CD8-positive, alpha-beta memory T cell (primary cell): ENCODE results near the gene HES1. TPM values are rescaled to one million over a fixed set of nuclear protein-coding genes. Genes with fewer than 3 reads are reported as not detected.

Experiments used
- CTCF ChIA-PET: fragments of 350-600 bp; sonication (Branson Sonifier 250); formaldehyde crosslinking; loops from one replicate; lab custom pipeline; 2021; ENCODE audit warnings: antibody characterized with exemption; lab: Charles Lee
- POLR2A ChIA-PET: fragments of 350-600 bp; sonication (Branson Sonifier 250); formaldehyde crosslinking; loops from one replicate; lab custom pipeline; 2021; ENCODE audit warnings: antibody characterized with exemption; lab: Charles Lee
- DNase-seq, 5 donors: peaks; one replicate each; pipeline versions ENCODE4 v3.0.0 to v3.0.0-alpha.2; 2020 to 2022; ENCODE audit warnings: mixed read lengths in 1 of 5
- H3K27ac ChIP-seq: one replicate; pipeline ENCODE4 v1.7.0; 2013; ENCODE audit warnings: low read depth, mild to moderate bottlenecking, low read length, moderate library complexity
- H3K27me3 ChIP-seq: 2 replicates; pipeline ENCODE4 v1.7.0; 2013; ENCODE audit warnings: low read length, mild to moderate bottlenecking; ENCODE audit not compliant: insufficient read depth, poor library complexity, severe bottlenecking
- H3K36me3 ChIP-seq: 2 replicates; pipeline ENCODE4 v1.7.0; 2013; ENCODE audit warnings: mild to moderate bottlenecking, low read length, moderate library complexity; ENCODE audit not compliant: insufficient read depth
- H3K4me1 ChIP-seq: 2 replicates; pipeline ENCODE4 v1.7.0; 2013; ENCODE audit warnings: mild to moderate bottlenecking, low read length, moderate library complexity; ENCODE audit not compliant: insufficient read depth
- H3K4me3 ChIP-seq: 2 replicates; pipeline ENCODE4 v1.7.0; 2013; ENCODE audit warnings: mild to moderate bottlenecking, low read length
- H3K9me3 ChIP-seq: 2 replicates; pipeline ENCODE4 v1.7.0; 2013; ENCODE audit warnings: mild to moderate bottlenecking, low read length
- H3K27ac Mint-ChIP-seq, 8 donors: one replicate each; pipeline ENCODE4 v1.8.0; 2020 to 2021; ENCODE audit warnings: mixed read lengths in 8 of 8, mild to moderate bottlenecking in 6 of 8, inconsistent platforms in 3 of 8, moderate library complexity in 3 of 8
- H3K27me3 Mint-ChIP-seq, 2 donors: one replicate each; pipeline ENCODE4 v1.8.0; 2020 to 2021; ENCODE audit warnings: mixed read lengths in 2 of 2, mild to moderate bottlenecking in 1 of 2, moderate library complexity in 1 of 2
- H3K36me3 Mint-ChIP-seq, 3 donors: one replicate each; pipeline ENCODE4 v1.8.0; 2020 to 2021; ENCODE audit warnings: mixed read lengths in 3 of 3, inconsistent platforms in 1 of 3, mild to moderate bottlenecking in 1 of 3
- H3K4me1 Mint-ChIP-seq, 3 donors: one replicate each; pipeline ENCODE4 v1.8.0; 2020 to 2021; ENCODE audit warnings: mixed read lengths in 3 of 3, inconsistent platforms in 1 of 3, mild to moderate bottlenecking in 1 of 3
- H3K4me3 Mint-ChIP-seq, 7 donors: one replicate each; pipeline ENCODE4 v1.8.0; 2020 to 2021; ENCODE audit warnings: mixed read lengths in 7 of 7, mild to moderate bottlenecking in 6 of 7, moderate library complexity in 4 of 7, inconsistent platforms in 2 of 7
- H3K9me3 Mint-ChIP-seq, 5 donors: one replicate each; pipeline ENCODE4 v1.8.0; 2020 to 2022; ENCODE audit warnings: mixed read lengths in 5 of 5, mild to moderate bottlenecking in 3 of 5, moderate library complexity in 2 of 5, inconsistent platforms in 1 of 5
- polyA plus RNA-seq: library from polyadenylated mRNA; unstranded; fragments of 300-500 nt; fragmentation: Illumina TruSeq; gene quantifications from one replicate; pipeline ENCODE4 v1.2.3, GENCODE V29; 2021
- total RNA-seq, 2 experiments: library from RNA; stranded (reverse); gene quantifications; one replicate each; pipeline ENCODE4 v1.2.3, GENCODE V29; 2021

HES1 gene
- total and polyA plus RNA-seq, 3 experiments from 2014 or later: not detected

DNA sequence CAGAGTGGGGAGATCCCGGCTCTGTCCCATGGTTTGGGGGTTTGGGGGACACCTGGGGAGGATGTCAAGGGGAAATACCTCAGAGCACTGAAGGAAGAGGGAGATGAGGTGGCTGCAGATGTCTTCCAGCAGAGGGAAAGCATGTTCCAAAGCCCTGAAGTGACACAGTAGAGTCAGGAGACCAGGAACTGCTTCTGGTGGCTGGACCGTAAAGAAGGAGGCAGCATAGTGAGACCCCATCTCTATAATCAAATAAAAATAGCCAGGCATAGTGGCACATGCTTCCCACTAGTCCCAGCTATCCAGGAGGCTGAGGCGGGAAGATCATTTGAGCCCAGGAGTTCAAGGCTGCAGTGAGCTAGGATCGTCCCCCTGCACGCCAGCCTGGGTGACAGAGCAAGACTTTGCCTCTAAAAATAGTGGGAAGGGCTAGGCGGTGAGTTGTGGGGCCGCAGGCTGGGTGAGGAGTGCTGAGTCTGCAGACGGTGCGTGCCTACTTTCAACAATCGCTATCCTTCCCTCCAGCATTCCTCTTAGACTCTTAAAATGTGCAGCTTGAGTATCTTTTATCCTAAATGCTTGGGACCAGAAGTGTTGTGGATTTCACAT lies 26.2 kb downstream of the HES1 start:
- Mint-ChIP-seq H3K36me3 (no peaks in the 10 kb centered on the region), H3K4me3 (no peak overlapping the region), H3K27ac (no peak overlapping the region), H3K9me3 (no peaks in the 10 kb centered on the region), H3K27me3 (peaks cover 12 to 43% of the 10 kb centered on the region in 2 donors), H3K4me1 (no peaks in the 10 kb centered on the region)
- H3K4me3 ChIP-seq: no peak overlapping the region
- no peaks in the 10 kb centered on the region for H3K9me3 ChIP-seq
- H3K36me3 ChIP-seq: no peaks in the 10 kb centered on the region
- H3K27ac ChIP-seq: no peak overlapping the region
- ChIA-PET CTCF (no interaction called here), POLR2A (no interaction called here)
- no peak for DNase-seq
- no peaks in the 10 kb centered on the region for H3K27me3 ChIP-seq
- no peaks in the 10 kb centered on the region for H3K4me1 ChIP-seq

DNA sequence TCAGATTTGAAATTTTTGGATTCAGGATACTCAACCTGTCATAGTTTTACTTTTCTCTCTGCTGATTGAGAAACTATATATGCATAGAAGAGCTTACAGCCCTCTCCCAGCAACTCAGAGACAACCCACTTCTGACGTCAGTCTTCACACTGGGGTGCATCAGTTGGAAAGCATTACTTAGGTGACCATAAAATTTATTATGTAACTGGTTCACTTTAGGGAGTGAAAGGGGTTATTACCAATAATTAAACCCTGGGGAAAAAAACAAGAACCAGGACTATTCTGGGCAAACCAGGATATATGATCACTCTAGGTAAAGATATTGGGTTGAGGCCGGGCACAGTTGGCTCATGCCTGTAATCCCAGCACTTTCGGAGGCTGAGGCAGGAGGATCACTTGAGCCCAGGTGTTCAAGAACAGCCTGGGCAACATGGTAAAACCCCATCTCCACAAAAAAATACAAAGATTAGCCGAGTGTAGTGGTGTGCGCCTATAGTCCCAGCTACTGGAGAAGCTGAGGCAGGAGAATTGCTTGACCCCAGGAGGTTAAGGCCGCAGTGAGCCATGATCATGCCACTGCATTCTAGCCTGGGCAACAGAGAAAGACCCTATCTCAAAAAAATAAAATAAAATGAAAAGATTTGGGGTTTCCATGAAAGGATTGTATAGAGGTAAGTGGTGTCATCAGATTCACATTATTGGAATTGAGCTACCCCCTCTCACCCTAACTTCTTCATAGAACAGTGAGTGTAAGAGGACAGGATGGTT lies 27.1 kb downstream of the HES1 start:
- H3K4me3 ChIP-seq: no peak overlapping the region
- no peak for DNase-seq
- H3K27me3 ChIP-seq: no peaks in the 10 kb centered on the region
- H3K27ac ChIP-seq: no peak overlapping the region
- no peak overlapping the region for H3K4me3 Mint-ChIP-seq
- ChIA-PET POLR2A (no interaction called here), CTCF (no interaction called here)
- H3K36me3 Mint-ChIP-seq: no peaks in the 10 kb centered on the region
- H3K4me1 Mint-ChIP-seq: no peaks in the 10 kb centered on the region
- H3K36me3 ChIP-seq: no peaks in the 10 kb centered on the region
- H3K9me3 Mint-ChIP-seq: no peaks in the 10 kb centered on the region
- no peaks in the 10 kb centered on the region for H3K4me1 ChIP-seq
- peaks cover 15 to 48% of the 10 kb centered on the region in 2 donors for H3K27me3 Mint-ChIP-seq
- no peak overlapping the region for H3K27ac Mint-ChIP-seq
- no peaks in the 10 kb centered on the region for H3K9me3 ChIP-seq

DNA sequence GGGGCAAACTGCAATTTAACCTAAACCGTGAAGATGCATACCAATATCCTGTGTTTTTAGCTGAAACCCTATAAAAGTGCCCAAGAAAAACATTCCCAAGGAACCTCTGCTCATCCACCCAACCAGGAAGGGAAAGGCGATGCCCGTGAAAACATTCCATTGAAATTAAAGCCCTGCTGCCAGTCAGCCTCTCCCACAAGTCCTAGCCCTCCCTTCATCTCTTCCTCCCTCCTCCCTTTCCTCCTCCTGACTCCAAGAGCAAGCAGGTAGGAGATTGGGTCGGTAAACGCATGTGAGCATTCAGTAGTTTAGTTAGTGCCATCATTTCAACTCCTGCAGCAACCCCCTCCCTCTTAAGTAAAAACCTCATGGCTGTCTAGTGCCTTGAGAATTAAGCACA lies 27.7 kb downstream of the HES1 start:
- CTCF ChIA-PET: no interaction called here
- no peak overlapping the region for H3K27ac Mint-ChIP-seq
- DNase-seq: no peak
- Histone ChIP-seq H3K36me3 (no peaks in the 10 kb centered on the region), H3K4me1 (no peaks in the 10 kb centered on the region), H3K27ac (no peak overlapping the region), H3K9me3 (no peaks in the 10 kb centered on the region), H3K4me3 (no peak overlapping the region), H3K27me3 (no peaks in the 10 kb centered on the region)
- no peaks in the 10 kb centered on the region for H3K36me3 Mint-ChIP-seq
- H3K4me1 Mint-ChIP-seq: no peaks in the 10 kb centered on the region
- H3K27me3 Mint-ChIP-seq: peaks cover 18 to 48% of the 10 kb centered on the region in 2 donors
- H3K9me3 Mint-ChIP-seq: no peaks in the 10 kb centered on the region
- POLR2A ChIA-PET: no interaction called here
- no peak overlapping the region for H3K4me3 Mint-ChIP-seq

DNA sequence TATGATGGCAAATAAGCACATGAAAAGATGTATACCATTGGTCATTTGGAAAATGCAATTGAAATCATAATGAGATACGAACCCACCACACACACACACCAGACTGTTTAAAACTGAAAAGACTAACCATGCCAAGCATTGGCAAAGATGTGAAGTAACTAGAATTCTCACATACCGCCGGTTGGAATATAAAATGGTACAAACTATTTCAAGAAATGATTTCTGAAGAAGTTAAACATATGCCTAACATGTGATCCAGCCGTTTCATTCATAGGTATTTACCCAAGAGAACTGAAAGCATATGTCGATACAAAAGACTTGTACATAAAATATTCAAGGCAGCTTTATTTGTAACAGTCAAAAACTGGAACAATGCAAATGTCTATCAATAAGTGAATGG lies 28.9 kb downstream of the HES1 start:
- DNase-seq: no peak
- Mint-ChIP-seq H3K9me3 (no peaks in the 10 kb centered on the region), H3K27me3 (peaks cover 24 to 53% of the 10 kb centered on the region in 2 donors), H3K27ac (no peak overlapping the region), H3K36me3 (no peaks in the 10 kb centered on the region), H3K4me3 (no peak overlapping the region), H3K4me1 (no peaks in the 10 kb centered on the region)
- CTCF ChIA-PET: no interaction called here
- no peaks in the 10 kb centered on the region for H3K4me1 ChIP-seq
- H3K27me3 ChIP-seq: no peaks in the 10 kb centered on the region
- H3K36me3 ChIP-seq: no peaks in the 10 kb centered on the region
- no peak overlapping the region for H3K27ac ChIP-seq
- POLR2A ChIA-PET: no interaction called here
- H3K9me3 ChIP-seq: no peaks in the 10 kb centered on the region
- H3K4me3 ChIP-seq: no peak overlapping the region

DNA sequence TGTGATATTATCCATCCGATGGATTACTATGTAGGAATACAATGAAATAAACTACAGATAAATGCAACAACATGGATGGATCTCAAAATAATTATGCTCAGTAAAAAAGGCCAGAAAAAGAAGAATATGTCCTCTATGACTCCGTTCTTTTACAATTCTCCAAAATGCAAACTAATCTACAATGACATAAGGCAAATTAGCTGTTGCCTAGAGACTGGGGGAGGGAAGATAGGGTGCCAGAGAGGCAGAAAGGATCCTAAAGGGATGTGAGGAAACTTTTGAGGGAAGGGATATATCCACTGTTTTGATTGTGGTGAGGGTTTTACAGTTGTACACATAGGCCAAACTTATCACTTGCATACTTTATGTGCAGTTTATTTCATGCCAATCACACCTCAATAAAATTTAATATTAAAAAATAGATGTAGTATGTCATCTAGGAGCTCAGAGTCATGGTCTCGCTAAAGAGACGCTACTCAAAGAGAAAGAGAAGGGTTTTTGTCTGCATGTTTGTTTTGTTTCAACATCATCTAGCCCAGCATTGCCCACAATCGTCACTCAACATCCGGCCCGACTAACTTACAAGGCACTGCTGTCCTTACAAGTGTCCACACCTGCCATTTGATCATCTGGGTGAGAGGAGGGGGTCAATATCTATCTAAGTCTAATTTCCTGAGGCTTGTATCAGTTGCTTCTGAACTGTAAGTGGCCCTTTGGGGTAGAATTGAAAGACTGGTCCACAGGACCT lies 29.5 kb downstream of the HES1 start:
- CTCF ChIA-PET: no interaction called here
- H3K36me3 ChIP-seq: no peaks in the 10 kb centered on the region
- H3K4me1 ChIP-seq: no peaks in the 10 kb centered on the region
- H3K27ac ChIP-seq: no peak overlapping the region
- no peaks in the 10 kb centered on the region for H3K9me3 ChIP-seq
- no peak overlapping the region for H3K27ac Mint-ChIP-seq
- POLR2A ChIA-PET: no interaction called here
- no peak for DNase-seq
- no peaks in the 10 kb centered on the region for H3K9me3 Mint-ChIP-seq
- peaks cover 24 to 53% of the 10 kb centered on the region in 2 donors for H3K27me3 Mint-ChIP-seq
- no peaks in the 10 kb centered on the region for H3K36me3 Mint-ChIP-seq
- H3K27me3 ChIP-seq: no peaks in the 10 kb centered on the region
- H3K4me1 Mint-ChIP-seq: no peaks in the 10 kb centered on the region
- no peak overlapping the region for H3K4me3 Mint-ChIP-seq
- H3K4me3 ChIP-seq: no peak overlapping the region

DNA sequence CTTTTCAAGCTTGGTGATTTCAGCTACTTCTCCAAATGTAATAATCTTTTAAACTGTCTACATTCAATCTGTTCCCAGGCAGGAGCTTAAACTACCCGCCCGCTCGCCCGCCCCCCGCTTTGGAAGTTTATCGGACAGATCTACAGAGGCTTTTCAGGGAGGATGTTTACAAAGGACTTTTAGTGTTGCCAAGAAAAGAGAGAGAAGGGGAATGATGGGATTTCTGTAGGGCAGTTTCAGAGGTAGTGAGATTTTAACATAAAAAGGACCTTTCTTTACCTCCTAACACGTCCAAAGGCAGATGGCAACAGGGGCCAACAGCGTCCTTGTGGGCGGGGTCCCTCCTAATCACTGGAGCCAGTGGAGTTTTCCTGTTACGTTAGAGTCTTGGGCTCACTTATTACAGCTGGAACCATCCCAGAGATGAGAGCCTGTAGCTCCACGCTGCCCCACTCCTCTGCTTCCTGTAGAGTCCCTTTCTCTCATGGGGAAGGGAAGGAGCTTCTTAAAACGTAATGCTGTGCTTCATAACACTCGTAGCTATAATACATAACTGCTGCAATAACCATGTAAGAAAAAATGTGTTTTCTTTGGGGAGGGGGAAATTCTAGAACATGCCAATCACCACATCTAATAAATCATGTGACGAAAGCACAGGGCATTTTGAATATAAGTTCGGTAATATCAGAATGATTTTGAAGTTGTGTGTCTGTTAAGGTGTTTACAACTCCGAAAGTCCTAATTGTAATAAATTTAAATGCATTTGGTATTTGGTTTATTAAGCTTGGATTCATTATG lies 30.9 kb downstream of the HES1 start:
- POLR2A ChIA-PET: no interaction called here
- Mint-ChIP-seq H3K9me3 (no peaks in the 10 kb centered on the region), H3K4me1 (no peaks in the 10 kb centered on the region), H3K4me3 (no peak overlapping the region), H3K27ac (no peak overlapping the region), H3K27me3 (peaks cover 18 to 49% of the 10 kb centered on the region in 2 donors), H3K36me3 (no peaks in the 10 kb centered on the region)
- Histone ChIP-seq H3K9me3 (no peaks in the 10 kb centered on the region), H3K27me3 (no peaks in the 10 kb centered on the region), H3K36me3 (no peaks in the 10 kb centered on the region), H3K4me3 (no peak overlapping the region), H3K4me1 (no peaks in the 10 kb centered on the region), H3K27ac (no peak overlapping the region)
- CTCF ChIA-PET: no interaction called here
- DNase-seq: no peak

DNA sequence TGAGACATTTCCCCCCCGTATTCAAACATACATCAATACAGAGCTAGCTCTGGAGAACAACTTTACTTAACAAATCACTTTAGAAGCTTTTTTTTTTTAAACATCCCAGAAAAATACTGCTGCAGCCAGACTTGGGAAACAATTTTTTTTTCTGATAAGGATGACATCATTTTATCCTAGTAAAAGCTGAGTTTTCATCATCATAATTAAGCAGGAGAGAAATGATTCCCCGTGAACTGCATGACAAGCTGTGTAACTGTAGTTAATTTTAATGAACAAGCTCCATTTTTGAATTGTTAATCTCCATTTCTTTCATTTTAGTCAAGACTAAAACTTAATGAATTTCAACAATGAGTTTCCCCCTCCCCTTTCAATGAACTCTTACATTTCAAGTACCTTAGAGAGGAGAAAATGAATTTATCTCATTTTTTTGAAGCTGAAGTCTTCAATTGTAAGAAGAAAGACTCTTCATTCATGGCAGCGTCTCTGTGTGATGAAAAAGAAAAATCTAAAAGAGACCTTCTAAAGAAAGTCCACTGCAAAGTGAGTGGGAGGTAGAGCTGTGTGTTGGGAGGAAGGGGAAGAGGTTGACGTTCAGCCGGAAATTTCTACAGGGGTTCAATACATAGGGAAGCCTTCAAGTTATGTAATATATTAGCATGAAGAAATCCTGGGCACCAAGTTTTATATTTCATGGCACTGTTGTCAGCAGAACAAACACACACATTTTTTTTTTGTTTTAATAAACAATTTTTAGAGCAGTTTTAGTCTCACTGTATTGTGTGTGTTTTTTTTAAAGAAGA lies 31.7 kb downstream of the HES1 start:
- Mint-ChIP-seq H3K9me3 (no peaks in the 10 kb centered on the region), H3K4me3 (no peak overlapping the region), H3K36me3 (no peaks in the 10 kb centered on the region), H3K27ac (no peak overlapping the region), H3K4me1 (no peaks in the 10 kb centered on the region), H3K27me3 (peaks cover 19 to 47% of the 10 kb centered on the region in 2 donors)
- Histone ChIP-seq H3K4me1 (no peaks in the 10 kb centered on the region), H3K27ac (no peak overlapping the region), H3K27me3 (no peaks in the 10 kb centered on the region), H3K4me3 (no peak overlapping the region), H3K9me3 (no peaks in the 10 kb centered on the region), H3K36me3 (no peaks in the 10 kb centered on the region)
- DNase-seq: no peak
- POLR2A ChIA-PET: no interaction called here
- CTCF ChIA-PET: no interaction called here
